ENCODE data around the gene CDC7.
"Not testable (repeated sequence)": the region's sequence is repeated elsewhere in the genome, so short reads cannot be mapped to it uniquely, and the experiment has no call there.

Gene CDC7

DNA sequence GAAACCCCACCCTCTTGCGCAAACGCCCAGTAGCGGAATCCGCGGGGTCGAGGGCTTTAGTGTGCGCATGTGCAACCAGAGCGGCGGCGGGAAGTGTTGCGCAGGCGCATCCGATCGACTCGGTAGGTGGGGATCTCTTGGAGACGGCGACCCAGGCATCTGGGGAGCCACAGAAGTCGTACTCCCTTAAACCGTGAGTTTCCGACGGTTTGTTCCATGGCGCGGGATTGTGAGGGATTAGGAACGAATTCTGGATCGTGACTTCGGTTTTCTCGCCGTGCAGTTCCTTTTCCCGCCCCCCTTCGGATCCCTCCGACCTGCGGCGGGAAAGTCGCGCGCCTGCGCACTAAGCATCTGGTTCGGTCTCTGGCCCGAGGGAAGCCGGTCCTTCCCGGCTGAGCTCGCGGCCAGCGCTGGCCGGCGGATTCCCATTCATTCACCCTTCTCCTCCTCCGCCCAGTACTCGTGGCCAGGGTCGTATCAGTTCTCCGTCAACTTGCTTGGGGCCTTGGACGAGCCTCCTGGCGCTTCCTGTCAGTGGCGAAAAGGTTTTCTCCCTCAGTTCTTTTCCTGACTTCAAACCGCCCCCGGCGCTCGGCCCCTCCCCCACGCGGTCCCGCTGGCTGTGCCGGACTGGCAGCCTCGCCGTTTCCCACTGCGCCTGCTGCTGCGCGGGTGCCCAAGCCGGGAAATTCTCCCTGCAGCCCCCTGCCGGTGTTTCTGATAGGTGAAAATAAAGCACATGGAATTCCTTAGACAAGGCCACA is at the start of gene CDC7:
Gene CDC7, plus strand, starts transcription at position 96 of the 767 bp plus-strand sequence. CDS start 866 bp downstream, outside the sequence.
- DNase-seq: peak; percentile 81

- DNase-seq: no peak
Observed at GRCh38 chr1:91454136-91454535, 46.5 kb upstream of the CDC7 start.

- no peak for DNase-seq
Observed at GRCh38 chr1:91455334-91455733, 45.3 kb upstream of the CDC7 start.

GRCh38 chr1:91455896-91456295 is 44.8 kb upstream of the CDC7 start:
- DNase-seq: no peak

DNA sequence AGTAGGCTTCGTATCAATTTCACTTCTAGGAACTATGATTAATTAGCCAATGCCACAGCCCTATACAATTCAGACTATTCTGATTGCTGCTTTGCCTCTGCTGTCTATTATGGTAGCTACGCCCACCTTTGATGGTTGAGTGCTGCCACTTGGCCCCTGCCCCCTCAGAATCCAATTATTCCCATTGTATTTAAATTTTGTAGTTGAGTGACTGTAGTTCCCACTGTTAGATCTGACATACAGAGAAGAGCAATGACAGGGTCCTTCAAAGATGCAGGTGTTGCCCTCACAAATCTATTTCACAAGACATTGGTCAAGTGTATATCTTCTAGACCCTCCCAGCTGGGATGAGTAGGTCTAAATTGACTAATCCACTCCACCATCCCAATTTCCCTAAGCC is 35.3 kb upstream of the CDC7 start:
- DNase-seq: not testable (repeated sequence)

GRCh38 chr1:91476533-91477217 is 24.0 kb upstream of the CDC7 start:
- no peak for DNase-seq

GRCh38 chr1:91487469-91487868 is 13.2 kb upstream of the CDC7 start:
- DNase-seq: no peak

DNA sequence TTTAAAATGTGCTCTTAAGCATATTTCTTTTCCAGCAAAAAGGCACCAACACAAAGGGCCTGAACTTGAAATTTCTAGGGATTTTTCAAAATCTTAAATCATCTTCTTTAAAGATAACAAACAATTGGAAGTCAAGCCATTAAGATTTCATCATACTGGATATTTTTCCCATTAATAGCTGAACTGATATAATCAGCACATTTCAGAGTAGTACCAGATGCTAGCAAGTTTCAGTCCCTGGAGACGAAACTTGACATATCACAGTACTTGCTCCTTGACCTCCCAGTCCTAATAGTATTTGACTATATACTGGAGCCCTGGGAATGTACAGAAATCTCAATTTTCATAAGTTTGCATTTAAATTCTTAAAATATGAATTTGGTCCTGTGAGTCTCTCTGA is 10.2 kb upstream of the CDC7 start:
- DNase-seq: no peak

DNA sequence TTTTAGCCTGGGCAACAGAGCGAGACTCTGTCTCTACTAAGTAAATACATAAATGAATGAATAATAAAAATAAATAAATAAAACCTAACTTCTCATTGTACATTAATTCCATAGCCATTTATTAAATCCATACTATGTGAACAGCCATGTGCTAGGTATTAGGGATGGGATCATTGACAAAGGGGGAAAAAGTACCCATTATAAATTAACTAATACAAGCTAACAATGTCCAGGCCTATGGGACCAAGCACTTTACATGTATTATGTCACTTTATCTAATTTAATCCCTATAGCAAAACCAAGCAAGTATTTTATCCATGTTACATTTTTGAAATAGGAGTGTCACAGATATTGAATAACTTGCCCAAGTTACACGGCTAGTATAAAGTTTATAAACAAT is 2.6 kb upstream of the CDC7 start:
- no peak for DNase-seq

DNA sequence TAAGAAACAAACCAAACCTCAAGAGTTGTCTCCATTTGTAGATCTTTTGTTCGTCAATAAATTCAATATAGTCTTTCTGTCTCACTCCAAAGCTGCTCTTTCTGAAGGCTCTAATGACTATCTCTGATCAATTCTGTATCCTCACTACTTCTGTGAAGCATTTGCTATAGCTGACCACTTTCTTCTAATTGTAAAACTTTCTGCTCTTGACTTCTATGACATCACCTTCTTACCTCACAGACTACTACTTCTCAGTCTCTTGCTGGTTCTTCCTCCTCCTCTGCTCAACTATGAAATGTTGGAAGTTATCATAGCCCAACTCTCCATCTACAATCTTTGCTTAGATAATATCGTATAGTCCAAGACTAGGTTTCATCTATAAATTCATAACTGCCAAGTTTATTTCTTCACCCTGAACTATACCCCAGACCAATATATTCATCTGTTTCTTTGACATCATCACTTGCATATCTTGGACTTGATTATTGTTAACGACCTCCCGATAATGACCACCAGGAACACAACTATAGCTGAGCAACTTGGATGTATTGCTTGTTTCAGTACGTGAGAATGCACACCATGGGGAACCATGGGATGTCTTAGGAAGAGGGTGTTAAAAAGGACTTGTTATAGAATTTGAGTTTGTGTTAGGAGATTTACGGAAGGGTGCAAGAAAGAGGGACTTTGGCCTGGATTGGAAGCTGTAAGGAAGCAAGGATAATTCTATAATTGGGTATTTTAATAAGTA is 2.0 kb upstream of the CDC7 start:
- no peak for DNase-seq

DNA sequence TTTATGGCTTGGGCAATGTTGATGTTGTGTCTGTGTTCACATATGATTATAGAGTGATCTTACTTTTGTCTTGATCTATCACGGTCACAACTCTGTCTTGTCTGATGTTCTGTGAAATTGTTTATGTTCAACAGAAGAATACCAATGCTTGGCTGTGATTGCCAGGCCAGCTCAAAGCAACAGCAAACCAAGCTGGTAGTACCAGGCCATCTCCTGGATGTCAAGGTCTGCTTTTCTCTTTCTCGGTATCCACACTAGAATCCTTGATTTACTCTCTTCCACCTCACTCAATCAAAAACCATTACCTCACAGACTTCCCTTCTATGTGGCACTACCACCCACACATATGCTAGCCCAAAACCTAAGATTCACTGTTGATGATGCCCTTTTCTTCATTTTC is 1.3 kb upstream of the CDC7 start:
- DNase-seq: no peak

GRCh38 chr1:91499904-91500755 is 521 bp upstream of the CDC7 start:
- no peak for DNase-seq

DNA sequence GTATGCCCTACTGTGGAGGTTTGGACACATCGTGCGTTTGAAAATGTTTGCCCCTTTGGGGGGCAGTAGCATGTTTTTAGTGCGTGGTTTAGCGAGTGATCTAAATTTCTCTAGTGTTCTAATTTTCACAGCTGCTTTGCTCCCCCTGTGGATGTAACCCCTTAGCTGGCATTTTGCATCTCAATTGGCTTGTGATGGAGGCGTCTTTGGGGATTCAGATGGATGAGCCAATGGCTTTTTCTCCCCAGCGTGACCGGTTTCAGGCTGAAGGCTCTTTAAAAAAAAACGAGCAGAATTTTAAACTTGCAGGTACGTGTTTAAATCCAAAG is 836 bp downstream of the CDC7 start:
- no peak for DNase-seq

DNA sequence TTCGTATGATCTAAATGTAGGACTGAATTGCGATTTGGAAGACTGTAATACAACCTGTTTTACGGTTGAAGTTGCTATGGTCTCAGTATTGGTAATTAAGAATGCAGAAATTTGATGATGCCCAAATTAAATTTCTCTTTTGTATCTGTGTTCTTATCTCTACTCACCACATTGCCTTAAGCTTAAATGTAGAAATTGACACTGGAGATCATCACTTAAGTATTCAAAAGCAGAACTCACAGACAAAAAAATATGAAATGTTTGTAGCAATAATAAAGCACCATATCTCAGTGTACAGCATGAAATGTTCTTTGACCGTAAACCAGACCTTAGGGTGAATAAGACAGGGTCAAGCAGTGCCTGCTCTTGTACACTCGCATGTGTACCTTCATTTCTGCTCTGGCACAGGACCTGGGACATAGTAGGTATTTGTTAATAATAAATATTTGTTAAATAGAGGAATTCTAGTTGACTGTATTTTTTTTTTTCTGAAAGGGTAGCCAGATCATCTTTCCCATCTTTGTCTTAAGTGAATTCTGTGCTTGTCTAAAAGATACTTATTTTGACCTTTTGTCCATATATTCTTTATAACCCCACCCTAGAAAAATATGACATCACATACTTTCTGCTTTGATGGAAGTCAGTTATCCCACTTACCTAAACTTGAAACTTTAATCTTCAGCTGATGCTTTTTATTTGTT is 1.5 kb downstream of the CDC7 start:
- DNase-seq: no peak

- DNase-seq: no peak
Observed at GRCh38 chr1:91502672-91503184, 2.1 kb downstream of the CDC7 start.

- no peak for DNase-seq
Observed at GRCh38 chr1:91503332-91503900, 2.8 kb downstream of the CDC7 start.

DNA sequence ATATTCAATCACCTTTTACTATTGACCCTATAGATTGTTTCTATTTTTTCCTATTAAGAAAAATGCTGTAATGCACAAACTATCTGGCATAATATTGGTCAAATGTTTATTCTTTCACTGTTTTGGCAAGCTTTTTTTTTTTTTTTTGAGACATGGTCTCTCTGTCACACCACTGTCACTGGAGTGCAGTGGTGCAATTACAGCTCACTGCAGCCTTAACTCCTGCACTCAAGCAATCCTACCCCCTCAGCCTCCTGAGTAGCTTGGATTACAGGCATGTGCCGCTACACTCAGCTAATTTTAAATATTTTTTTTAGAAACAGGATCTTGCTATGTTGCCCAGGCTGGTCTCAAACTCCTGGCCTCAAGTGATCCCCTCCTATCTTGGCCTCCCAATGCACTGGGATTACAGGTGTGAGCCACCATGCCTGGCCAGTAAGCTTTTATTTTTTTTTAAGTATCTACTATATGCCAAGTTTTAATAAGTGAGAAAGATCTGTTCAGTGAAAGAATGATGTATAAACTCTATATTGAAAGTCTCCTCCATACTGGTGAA is 3.4 kb downstream of the CDC7 start:
- DNase-seq: no peak

DNA sequence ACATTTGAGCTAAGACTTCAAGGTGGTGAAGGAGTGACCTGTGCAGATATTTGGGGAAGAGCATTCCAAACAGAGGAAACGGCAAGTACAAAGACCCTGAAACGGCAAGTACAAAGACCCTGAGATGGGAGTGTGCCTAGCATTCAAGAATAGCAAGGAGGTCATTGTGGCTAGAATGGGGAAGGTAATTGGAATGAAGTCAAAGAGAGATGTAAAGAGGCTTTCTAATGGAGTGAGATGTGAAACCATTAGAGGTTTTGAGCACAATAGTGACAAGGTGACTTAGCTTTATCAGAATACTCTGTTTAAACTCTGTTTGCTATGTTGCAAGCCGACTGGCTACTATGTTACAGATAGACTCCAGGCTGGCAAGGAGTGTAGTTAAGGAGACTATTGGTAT is 4.4 kb downstream of the CDC7 start:
- no peak for DNase-seq

GRCh38 chr1:91506071-91506470 is 5.4 kb downstream of the CDC7 start:
- DNase-seq: no peak

DNA sequence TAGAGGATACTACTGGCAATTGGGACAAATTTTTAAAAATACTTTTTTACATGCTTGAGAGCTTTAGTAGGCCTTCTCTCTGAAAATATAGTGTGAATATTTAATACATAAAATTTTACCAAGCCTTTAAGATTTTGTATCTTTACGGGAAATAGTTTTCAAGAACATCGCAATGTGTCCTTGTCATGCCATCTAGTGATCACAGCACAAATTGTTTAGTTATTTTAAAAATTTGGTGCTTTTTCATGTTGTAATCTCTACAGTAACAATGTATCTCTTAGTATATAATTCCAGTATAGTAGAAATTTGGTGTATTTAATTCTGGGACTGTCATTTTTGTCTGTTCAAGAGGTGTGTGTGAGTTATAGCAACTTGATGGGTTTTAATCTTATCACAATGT is 6.7 kb downstream of the CDC7 start:
- no peak for DNase-seq

DNA sequence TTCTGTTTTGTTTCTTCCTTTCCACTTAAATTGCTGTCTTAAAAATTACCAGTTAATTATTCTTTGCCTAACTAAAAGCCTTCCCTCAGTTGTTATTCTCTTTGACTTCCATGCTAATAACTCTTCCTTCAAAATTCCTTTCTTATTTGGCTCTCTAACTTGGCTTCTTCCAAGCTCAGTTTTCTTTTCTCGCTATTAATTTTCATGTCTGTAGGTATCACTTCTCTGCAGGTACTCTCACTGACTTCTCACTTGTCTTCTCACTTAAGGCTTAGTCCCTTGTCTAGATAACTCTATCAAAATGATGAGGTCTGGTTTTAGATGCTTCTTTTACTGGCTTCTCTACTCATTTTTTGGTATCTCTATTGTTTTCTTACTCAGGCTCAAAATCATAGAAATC is 10.1 kb downstream of the CDC7 start:
- DNase-seq: no peak

DNA sequence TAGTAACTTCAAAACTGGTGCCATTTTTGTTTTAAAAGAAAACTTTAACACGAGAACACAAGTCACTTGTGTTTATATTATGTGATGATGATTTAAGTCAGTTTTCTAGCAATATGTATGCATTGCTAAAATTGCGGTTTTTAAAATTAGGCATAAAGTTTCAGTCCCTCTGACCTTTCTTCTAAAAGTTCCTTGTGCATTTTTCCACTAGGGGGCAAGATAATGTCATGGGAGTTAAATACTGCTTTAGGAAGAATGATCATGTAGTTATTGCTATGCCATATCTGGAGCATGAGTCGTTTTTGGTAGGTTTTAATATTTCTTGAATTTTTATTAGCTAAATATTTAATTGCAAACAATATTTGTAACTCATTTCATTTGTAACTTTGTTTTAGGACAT is 10.7 kb downstream of the CDC7 start:
- no peak for DNase-seq

Measured in activated gamma-delta T cell treated with Interleukin-2 at 50 U/mL for 16 hours (primary cell).